Activated naive CD4-positive, alpha-beta T cell (primary cell): ENCODE measurements around the gene UBL4A.

Experiments
- DNase-seq, 4 experiments: peaks; one replicate each; lab custom pipeline; 2025; lab: John Stamatoyannopoulos, UW

Gene UBL4A

DNA sequence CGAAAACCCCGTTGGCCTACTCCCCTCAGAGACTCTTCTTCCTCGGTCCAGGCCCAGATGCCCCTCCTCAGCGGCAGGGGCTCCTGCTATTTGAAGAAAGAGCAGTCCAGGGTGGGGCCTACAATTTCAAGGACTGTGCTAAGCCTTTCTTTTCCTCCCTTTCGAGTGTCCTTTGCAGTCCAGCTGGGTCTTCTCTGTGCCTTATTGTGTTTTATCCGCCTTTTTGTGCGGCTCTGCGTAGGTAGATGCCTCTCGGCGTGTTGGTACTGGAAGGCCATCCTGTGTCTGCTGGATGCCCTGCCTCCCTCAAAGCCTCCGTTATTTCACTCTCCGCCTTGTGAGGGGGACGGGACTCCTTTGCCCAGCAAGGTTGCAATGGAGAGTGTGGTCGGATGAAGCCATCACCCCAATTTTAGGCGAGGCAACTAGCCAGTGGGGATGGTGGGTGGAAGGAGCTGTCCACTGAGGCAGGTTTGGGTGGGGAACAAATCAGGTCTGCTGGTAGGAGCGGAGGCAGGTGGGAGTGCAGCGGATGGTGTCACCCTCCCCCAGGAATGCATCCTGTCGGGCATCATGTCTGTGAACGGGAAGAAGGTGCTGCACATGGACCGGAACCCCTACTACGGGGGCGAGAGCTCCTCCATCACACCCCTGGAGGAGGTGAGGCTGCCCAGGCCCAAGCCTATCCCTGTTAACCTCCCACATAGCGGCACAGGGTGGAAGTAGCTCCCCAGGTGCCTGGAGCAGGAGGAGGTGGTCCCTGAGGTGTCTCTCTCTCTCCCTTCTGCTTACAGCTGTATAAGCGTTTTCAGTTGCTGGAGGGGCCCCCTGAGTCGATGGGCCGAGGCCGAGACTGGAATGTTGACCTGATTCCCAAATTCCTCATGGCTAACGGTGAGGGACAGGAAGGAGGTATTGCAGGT is 48.2 kb downstream of the UBL4A start:
- no peak for DNase-seq

DNA sequence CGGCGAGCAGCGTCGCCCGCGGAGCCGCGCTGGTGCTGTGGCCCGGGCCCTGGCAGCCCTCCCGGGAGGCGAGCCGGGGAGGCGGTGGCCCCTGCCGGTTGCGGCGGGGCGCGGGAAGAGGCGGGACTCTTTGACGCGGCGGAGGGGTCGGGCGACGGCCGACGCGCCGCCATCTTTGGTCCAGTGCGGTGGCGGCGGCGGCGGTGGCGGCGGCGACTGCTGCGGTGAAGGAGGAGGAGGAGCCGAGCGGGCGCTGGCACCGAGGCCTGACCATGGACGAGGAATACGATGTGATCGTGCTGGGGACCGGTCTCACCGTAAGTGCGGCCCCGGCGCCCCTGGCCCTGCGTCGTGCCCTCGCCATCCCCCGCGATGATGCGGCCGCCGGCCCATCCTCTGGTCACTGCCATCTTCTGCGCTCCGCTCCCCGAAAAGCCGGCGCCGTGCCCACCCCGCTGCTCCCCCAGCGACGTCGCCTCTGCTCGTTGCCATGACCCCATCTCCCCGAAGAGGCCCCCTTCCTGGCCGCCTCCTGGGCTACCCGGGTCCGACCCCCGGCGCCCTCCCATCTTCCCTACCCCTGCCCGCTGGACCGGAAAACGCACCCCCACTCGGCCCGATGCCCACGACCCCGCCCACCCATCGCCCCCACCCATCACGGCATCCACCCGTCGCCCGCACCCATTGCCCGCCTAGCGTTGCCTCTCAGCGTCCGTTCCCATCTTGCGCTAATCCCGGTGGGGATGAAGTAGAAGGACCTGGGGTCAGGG is 49.2 kb downstream of the UBL4A start, which contains the start of gene GDI1:
TSS of gene GDI1 (plus strand) at position 172 of the 770 bp plus-strand sequence. CDS start at position 273, 101 bp downstream.
- peak in 2 of 4 experiments; percentile 18 to 49 for DNase-seq

DNA sequence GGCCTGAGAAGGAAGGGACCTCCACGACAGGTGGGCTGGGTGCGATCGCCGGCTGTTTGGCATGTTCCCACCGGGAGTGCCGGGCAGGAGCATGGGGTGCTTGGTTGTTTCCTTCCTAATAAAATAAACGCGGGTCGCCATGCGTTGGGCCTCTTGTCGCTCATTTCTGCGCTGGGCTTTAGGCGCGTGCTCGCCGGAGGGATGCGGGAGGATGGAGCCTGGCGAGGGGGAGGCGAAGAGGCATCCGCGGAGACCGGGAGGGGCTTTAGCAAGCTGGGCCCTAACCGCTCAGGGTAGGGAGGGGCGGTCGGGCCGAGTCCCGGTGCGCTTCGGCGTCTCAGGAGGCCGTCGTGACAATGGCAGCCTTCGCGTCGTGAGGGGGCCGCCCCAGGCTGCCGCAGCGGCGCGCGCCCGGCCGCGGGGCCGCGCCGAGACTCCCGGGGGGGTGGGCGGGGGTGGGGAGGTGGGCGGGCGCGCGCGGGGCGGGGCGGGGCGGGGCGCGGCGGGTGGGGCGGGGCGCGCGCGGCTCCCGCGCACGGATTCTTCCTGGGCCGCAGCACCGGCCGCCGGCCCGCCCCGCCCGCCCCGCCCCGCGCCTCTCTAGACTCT is 49.9 kb downstream of the UBL4A start:
- peak in 1 of 4 experiments; percentile 49 for DNase-seq

DNA sequence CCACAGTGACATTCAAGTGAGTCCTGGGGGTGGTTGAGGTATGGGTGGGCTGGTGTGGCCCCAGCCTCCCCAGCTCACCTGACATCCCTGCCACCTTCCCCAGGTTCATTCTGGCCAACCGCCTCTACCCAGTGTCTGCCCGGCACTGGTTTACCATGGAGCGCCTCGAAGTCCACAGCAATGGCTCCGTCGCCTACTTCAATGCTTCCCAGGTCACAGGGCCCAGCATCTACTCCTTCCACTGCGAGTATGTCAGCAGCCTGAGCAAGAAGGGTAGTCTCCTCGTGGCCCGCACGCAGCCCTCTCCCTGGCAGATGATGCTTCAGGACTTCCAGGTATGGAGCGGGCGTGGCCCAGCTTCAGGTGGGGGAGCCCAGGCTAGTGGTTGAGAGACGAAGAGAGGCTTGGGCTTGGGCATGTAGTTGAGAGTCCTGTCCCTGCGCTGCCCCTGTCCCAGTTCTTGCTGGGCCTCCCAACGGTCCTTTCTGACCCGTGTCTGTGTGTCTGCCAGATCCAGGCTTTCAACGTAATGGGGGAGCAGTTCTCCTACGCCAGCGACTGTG is 51.2 kb downstream of the UBL4A start:
- DNase-seq: no peak

DNA sequence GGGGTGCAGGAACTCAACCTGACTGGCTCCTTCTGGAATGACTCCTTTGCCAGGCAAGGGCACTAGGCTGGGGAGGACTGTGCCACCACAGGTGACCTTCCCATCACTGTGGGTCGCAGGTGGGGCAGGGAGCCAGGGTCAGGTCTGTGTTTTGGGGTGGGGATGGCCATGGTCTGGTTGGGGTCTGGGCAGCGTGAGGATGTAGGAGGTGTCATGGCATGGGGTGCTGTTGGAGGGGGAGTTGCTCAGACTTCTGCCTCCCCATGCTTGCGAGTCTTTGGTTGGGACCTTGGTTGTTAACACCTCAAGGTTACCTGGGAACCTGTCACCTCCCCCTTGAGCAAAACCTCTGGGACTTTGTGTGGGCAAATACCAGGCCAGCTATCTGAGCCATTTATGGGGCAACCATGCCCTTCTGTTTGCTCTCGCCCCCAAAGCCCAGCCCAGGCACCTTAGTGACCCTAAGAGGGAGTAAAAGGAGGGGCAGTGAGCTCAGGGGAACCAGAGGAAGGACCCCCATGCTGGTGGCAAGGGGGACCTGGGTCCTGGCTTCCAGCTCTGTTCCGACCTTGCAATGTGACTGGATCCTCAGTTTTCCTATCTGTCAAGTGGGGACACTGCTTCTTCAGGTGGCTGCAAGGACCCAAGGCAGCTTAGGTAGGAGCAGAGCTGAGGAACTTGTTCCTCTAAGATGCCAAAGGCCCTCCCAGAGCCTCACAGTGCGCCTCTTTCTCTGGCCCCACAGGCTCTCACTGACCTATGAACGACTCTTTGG is 51.8 kb downstream of the UBL4A start:
- DNase-seq: no peak
